Calu3 (cell line): Measurements from ENCODE around the gene RBM33. TPM values are rescaled to one million over a fixed set of nuclear protein-coding genes. Genes with fewer than 3 reads are reported as not detected.

Source experiments
- Bru-seq: library from RNA; stranded (reverse); fragments of 400-500 nt; gene quantifications from one replicate; lab custom pipeline; 2021; lab: Mats Ljungman, UMichigan
- BruChase-seq, 2 experiments: library from RNA; stranded (reverse); fragments of 400-500 nt; gene quantifications; one replicate each; lab custom pipeline; 2021; lab: Mats Ljungman, UMichigan
- BruUV-seq: library from RNA; stranded (reverse); fragments of 400-500 nt; replicated peaks from 2 replicates; lab custom pipeline; 2021; lab: Mats Ljungman, UMichigan
- CTCF ChIA-PET: fragments of 300-600 bp; sonication (Branson Sonifier 250); formaldehyde crosslinking; loops from one replicate; lab custom pipeline; 2022; ENCODE audit warnings: antibody characterized with exemption; lab: Charles Lee
- DNase-seq: peaks from one replicate; pipeline ENCODE4 v3.0.0; 2022
- H3K27ac Mint-ChIP-seq: one replicate; pipeline ENCODE4 v1.8.0; 2022; ENCODE audit warnings: mixed read lengths; ENCODE audit not compliant: unreplicated experiment
- H3K27me3 Mint-ChIP-seq: one replicate; pipeline ENCODE4 v1.8.0; 2022; ENCODE audit warnings: mixed read lengths; ENCODE audit not compliant: unreplicated experiment
- H3K36me3 Mint-ChIP-seq: one replicate; pipeline ENCODE4 v1.8.0; 2022; ENCODE audit warnings: mild to moderate bottlenecking, moderate library complexity, mixed read lengths; ENCODE audit not compliant: insufficient read depth, unreplicated experiment
- H3K4me1 Mint-ChIP-seq: one replicate; pipeline ENCODE4 v1.8.0; 2022; ENCODE audit warnings: mild to moderate bottlenecking, low read depth, mixed read lengths; ENCODE audit not compliant: unreplicated experiment
- H3K4me3 Mint-ChIP-seq: one replicate; pipeline ENCODE4 v1.8.0; 2022; ENCODE audit warnings: mild to moderate bottlenecking, low read depth, moderate library complexity, mixed read lengths; ENCODE audit not compliant: unreplicated experiment
- H3K9me3 Mint-ChIP-seq: one replicate; pipeline ENCODE4 v1.8.0; 2022; ENCODE audit warnings: low read depth, mixed read lengths; ENCODE audit not compliant: unreplicated experiment
- CTCF ChIP-seq: fragments of 200-600 bp; IDR thresholded peaks from one replicate; pipeline ENCODE4 v1.8.0; 2022; ENCODE audit warnings: antibody characterized with exemption; ENCODE audit not compliant: unreplicated experiment
- intact Hi-C: fragments of 100-400 bp; cut with micrococcal nuclease; formaldehyde crosslinking; loops from one replicate; pipeline ENCODE4 v1.10.0; 2022; ENCODE audit not compliant: unreplicated experiment
- long read RNA-seq: library from polyadenylated mRNA; stranded (forward); transcript quantifications from one replicate; pipeline ENCODE4 v2.0.0, GENCODE V29; 2022
- total RNA-seq: library from RNA; stranded (reverse); gene quantifications from 2 replicates; pipeline ENCODE4 v1.2.3, GENCODE V29; 2022

The RBM33 gene, protein sequence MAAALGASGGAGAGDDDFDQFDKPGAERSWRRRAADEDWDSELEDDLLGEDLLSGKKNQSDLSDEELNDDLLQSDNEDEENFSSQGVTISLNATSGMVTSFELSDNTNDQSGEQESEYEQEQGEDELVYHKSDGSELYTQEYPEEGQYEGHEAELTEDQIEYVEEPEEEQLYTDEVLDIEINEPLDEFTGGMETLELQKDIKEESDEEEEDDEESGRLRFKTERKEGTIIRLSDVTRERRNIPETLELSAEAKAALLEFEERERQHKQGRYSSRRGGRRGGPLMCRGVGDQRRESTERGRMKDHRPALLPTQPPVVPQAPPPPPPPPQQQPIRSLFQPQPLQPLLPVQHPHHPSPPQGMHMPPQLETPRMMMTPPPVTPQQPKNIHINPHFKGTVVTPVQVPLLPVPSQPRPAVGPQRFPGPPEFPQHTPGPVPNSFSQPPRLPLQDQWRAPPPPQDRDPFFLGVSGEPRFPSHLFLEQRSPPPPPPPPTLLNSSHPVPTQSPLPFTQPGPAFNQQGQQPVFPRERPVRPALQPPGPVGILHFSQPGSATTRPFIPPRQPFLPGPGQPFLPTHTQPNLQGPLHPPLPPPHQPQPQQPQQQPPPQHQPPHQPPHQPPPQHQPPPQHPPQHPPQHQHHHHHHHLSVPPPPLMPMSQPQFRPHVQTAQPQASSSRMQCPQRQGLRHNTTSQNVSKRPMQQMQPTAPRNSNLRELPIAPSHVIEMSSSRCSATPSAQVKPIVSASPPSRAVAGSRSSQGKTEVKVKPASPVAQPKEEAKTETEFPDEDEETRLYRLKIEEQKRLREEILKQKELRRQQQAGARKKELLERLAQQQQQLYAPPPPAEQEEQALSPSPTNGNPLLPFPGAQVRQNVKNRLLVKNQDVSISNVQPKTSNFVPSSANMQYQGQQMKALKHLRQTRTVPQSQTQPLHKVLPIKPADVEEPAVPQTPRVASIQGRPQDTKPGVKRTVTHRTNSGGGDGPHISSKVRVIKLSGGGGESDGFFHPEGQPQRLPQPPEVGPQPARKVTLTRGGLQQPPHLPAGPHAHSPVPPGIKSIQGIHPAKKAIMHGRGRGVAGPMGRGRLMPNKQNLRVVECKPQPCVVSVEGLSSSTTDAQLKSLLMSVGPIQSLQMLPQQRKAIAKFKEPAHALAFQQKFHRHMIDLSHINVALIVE
- total RNA-seq (82.9 and 85.3 TPM in 2 replicates), Bru-seq, nascent RNA (percentile 94 among the genes with signal in this experiment), BruChase-seq, experiment 1, labeled RNA remaining after a 6-hour chase (percentile 84 among the genes with signal in this experiment), BruChase-seq, experiment 2, labeled RNA remaining after a 2-hour chase (percentile 88 among the genes with signal in this experiment)
- long read RNA-seq, transcript RBM33-201 (6 exons, 1,404 nt) = major isoform, 33 of 46 reads
- long read RNA-seq, partial matches to known transcripts = 0 of 46 reads
- long read RNA-seq, other reads (novel, unspliced or antisense) = 11 of 46 reads

GRCh38 chr7:155644178-155644970, at the start of gene RBM33:
RBM33 (plus strand) TSS chr7:155644661; CDS start chr7:155644877, 216 bp downstream.
- peak within 1 kb of the TSS; percentile 83 for H3K4me3 Mint-ChIP-seq
- H3K27ac Mint-ChIP-seq = peak within 1 kb of the TSS; percentile 91
- no peaks in the 10 kb centered on the region for H3K27me3 Mint-ChIP-seq
- peaks cover 16% of the 10 kb centered on the region for H3K9me3 Mint-ChIP-seq
- no peak for TF ChIP-seq CTCF
- CTCF ChIA-PET = interaction anchor here (0.6 to 0.8 kb wide), 2 partner anchors 21 to 191 kb away, joined by 3 to 13 read pairs; no protein-coding TSS in a partner anchor
- no TSS peak for BruUV-seq
- intact Hi-C loops = loop anchor here (2.0 kb wide), 1 partner anchor 46 kb away; no protein-coding TSS in a partner anchor
- peaks cover 19% of the 10 kb centered on the region for H3K4me1 Mint-ChIP-seq
- peak; percentile 79 for DNase-seq
- peaks cover 80% of the 10 kb centered on the region for H3K36me3 Mint-ChIP-seq

DNA sequence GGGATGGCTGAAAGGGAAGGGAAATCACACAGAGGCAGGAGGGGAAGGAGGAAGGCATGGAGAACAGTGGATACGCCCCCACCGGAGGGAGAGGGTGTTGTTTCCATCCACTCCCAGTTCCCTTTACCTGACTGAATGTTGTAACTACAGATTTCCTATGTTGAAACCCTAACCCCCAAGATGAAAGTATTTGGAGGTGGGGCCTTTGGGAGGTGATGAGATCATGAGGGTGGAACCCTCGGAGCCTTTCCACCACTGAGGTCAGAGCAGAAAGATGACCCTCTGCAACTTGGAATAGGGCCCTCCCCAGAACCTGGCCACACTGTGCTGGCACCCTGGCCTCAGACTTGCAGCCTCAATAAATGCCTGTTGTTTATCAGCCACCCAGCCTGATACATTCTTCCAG, 49.5 kb upstream of the RBM33 start:
- Mint-ChIP-seq H3K27ac (no peak overlapping the region), H3K36me3 (no peaks in the 10 kb centered on the region), H3K27me3 (no peaks in the 10 kb centered on the region), H3K4me3 (no peak overlapping the region), H3K9me3 (no peaks in the 10 kb centered on the region), H3K4me1 (peaks cover 48% of the 10 kb centered on the region)
- CTCF ChIA-PET = interaction anchor here (1.4 kb wide), 1 partner anchor 108 kb away, joined by 3 read pairs; no protein-coding TSS in a partner anchor
- no TSS peak for BruUV-seq
- TF ChIP-seq CTCF = no peak
- intact Hi-C loops = no loop called here
- peak; percentile 24 for DNase-seq

DNA sequence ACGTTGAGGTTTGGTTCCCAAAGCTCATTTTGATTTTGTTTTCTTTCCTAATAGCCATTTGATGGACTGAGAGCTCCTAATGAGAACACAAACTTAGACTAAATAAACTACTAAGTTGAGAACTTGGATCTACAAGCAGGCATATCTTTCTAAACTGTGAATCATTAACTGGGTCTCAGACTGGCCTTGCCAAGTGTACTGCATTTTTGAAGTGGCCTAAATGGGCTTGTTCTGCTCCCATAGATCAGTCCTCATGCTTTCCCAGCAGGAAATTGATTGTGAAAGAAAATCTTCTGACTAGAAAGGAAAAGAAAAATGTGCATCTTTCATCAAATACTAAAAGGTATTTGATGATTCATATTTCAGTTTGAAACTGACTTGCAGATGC, 46.7 kb upstream of the RBM33 start:
- H3K9me3 Mint-ChIP-seq = no peaks in the 10 kb centered on the region

More for the DNA sequence above, 46.7 kb upstream of the RBM33 start:
- peak; percentile 18 for DNase-seq
- CTCF ChIA-PET = interaction anchor here (0.8 to 1.5 kb wide), 3 partner anchors 21 to 132 kb away, joined by 3 to 8 read pairs (median 3); no protein-coding TSS in a partner anchor
- Mint-ChIP-seq H3K27ac (no peak overlapping the region), H3K36me3 (no peaks in the 10 kb centered on the region), H3K4me3 (no peak overlapping the region), H3K4me1 (peaks cover 41% of the 10 kb centered on the region), H3K27me3 (no peaks in the 10 kb centered on the region)
- intact Hi-C loops = loop anchor here (1.0 to 2.0 kb wide), 5 partner anchors 21 to 171 kb away; partner anchors contain the start of gene RBM33
- no peak for TF ChIP-seq CTCF
- no TSS peak for BruUV-seq
